Neural progenitor cell (in vitro differentiated cells): ENCODE results near the gene UGGT1. TPM values are rescaled to one million over a fixed set of nuclear protein-coding genes. Genes with fewer than 3 reads are reported as not detected.

Experiments
- DNase-seq: peaks from one replicate; pipeline ENCODE4 v3.0.0-alpha.2; 2016; ENCODE audit warnings: low spot score
- H2AFZ ChIP-seq: fragments of 200-600 bp; sonication (generic); replicated peaks from 2 replicates; pipeline ENCODE4 v1.6.1; 2016; ENCODE audit warnings: antibody characterized with exemption
- H3F3A ChIP-seq: fragments of 200-600 bp; sonication (generic); 2 replicates; pipeline ENCODE4 v1.6.1; 2016; ENCODE audit warnings: antibody characterized with exemption, low read depth
- H3K27ac ChIP-seq: fragments of 200-600 bp; sonication (generic); 2 replicates; pipeline ENCODE4 v1.5.1; 2016; ENCODE audit warnings: mild to moderate bottlenecking
- H3K27me3 ChIP-seq: fragments of 200-600 bp; sonication (generic); 2 replicates; pipeline ENCODE4 v1.6.1; 2016; ENCODE audit warnings: mild to moderate bottlenecking, moderate library complexity
- H3K36me3 ChIP-seq: fragments of 200-600 bp; sonication (generic); 2 replicates; pipeline ENCODE4 v1.5.1; 2016
- H3K4me1 ChIP-seq: fragments of 200-600 bp; sonication (generic); 2 replicates; pipeline ENCODE4 v1.6.1; 2016; ENCODE audit warnings: mixed run types
- H3K4me2 ChIP-seq: fragments of 200-600 bp; sonication (generic); 2 replicates; pipeline ENCODE4 v1.6.1; 2016
- H3K4me3 ChIP-seq: fragments of 200-600 bp; sonication (generic); 2 replicates; pipeline ENCODE4 v1.5.1; 2016
- H3K79me2 ChIP-seq: fragments of 200-600 bp; sonication (generic); 2 replicates; pipeline ENCODE4 v1.6.1; 2016; ENCODE audit warnings: low read depth
- H3K9ac ChIP-seq: fragments of 200-600 bp; sonication (generic); 2 replicates; pipeline ENCODE4 v1.6.1; 2016
- H3K9me3 ChIP-seq: fragments of 200-600 bp; sonication (generic); 2 replicates; pipeline ENCODE4 v1.5.1; 2016; ENCODE audit warnings: low read depth
- H4K20me1 ChIP-seq: fragments of 200-600 bp; sonication (generic); 2 replicates; pipeline ENCODE4 v1.6.1; 2016; ENCODE audit warnings: low read depth
- H3K27ac Mint-ChIP-seq: 3 replicates; pipeline ENCODE4 v1.8.0; 2021; ENCODE audit warnings: mixed read lengths
- H3K27me3 Mint-ChIP-seq: 2 replicates; pipeline ENCODE4 v1.8.0; 2022; ENCODE audit warnings: low read depth, mild to moderate bottlenecking, inconsistent platforms, moderate library complexity, mixed read lengths; ENCODE audit not compliant: insufficient read depth
- H3K36me3 Mint-ChIP-seq: 3 replicates; pipeline ENCODE4 v1.8.0; 2021; ENCODE audit warnings: mixed read lengths
- H3K4me1 Mint-ChIP-seq: 3 replicates; pipeline ENCODE4 v1.8.0; 2021; ENCODE audit warnings: mixed read lengths
- H3K4me3 Mint-ChIP-seq: 3 replicates; pipeline ENCODE4 v1.8.0; 2021; ENCODE audit warnings: mild to moderate bottlenecking, moderate library complexity, mixed read lengths
- H3K9me3 Mint-ChIP-seq: 3 replicates; pipeline ENCODE4 v1.8.0; 2020; ENCODE audit warnings: mixed read lengths
- CTCF ChIP-seq: fragments of 200-600 bp; sonication (generic); IDR thresholded peaks from 2 replicates; pipeline ENCODE4 v1.5.1; 2017; ENCODE audit warnings: antibody characterized with exemption, mild to moderate bottlenecking
- EZH2 ChIP-seq: fragments of 200-600 bp; sonication (generic); IDR thresholded peaks from 2 replicates; pipeline ENCODE4 v1.6.1; 2017; ENCODE audit warnings: antibody characterized with exemption, mild to moderate bottlenecking, moderate library complexity
- EZH2phosphoT487 ChIP-seq: fragments of 200-600 bp; sonication (generic); IDR thresholded peaks from 2 replicates; pipeline ENCODE4 v1.6.1; 2017; ENCODE audit warnings: antibody characterized with exemption
- total RNA-seq: library from RNA; depleted of rRNA; stranded (reverse); fragments of >200 nt; gene quantifications from 2 replicates; pipeline ENCODE4 v1.2.3, GENCODE V29; 2015; ENCODE audit warnings: low replicate concordance

Gene UGGT1
- total RNA-seq, 1 donor from 2014 or later, result 56.3 TPM

- no peak overlapping the region for H3K9ac ChIP-seq
- no peak overlapping the region for H2AFZ ChIP-seq
- H3K9me3 Mint-ChIP-seq, result no peaks in the 10 kb centered on the region
- peaks cover 10% of the 10 kb centered on the region for H3K36me3 ChIP-seq
- H3F3A ChIP-seq, result no peaks in the 10 kb centered on the region
- TF ChIP-seq EZH2 (no peak), CTCF (no peak), EZH2phosphoT487 (no peak)
- H3K4me3 Mint-ChIP-seq, result no peak overlapping the region
- DNase-seq, result no peak
- H3K27ac ChIP-seq, result no peak overlapping the region
- H3K4me1 Mint-ChIP-seq, result no peaks in the 10 kb centered on the region
- no peak overlapping the region for H3K4me3 ChIP-seq
- H3K36me3 Mint-ChIP-seq, result peaks cover 16% of the 10 kb centered on the region
- no peak overlapping the region for H3K27ac Mint-ChIP-seq
- no peaks in the 10 kb centered on the region for H3K27me3 ChIP-seq
- no peak overlapping the region for H3K4me2 ChIP-seq
- H3K27me3 Mint-ChIP-seq, result no peaks in the 10 kb centered on the region
- H3K9me3 ChIP-seq, result no peaks in the 10 kb centered on the region
- H3K4me1 ChIP-seq, result no peaks in the 10 kb centered on the region
- H4K20me1 ChIP-seq, result no peaks in the 10 kb centered on the region
- H3K79me2 ChIP-seq, result no peaks in the 10 kb centered on the region
These were observed 65.0 kb downstream of the UGGT1 start for GRCh38 chr2:128155970-128156369.

- no peak overlapping the region for H3K4me3 Mint-ChIP-seq
- H3K4me1 ChIP-seq, result no peaks in the 10 kb centered on the region
- H2AFZ ChIP-seq, result no peak overlapping the region
- peaks cover 12% of the 10 kb centered on the region for H3K36me3 Mint-ChIP-seq
- no peaks in the 10 kb centered on the region for H3K9me3 Mint-ChIP-seq
- TF ChIP-seq EZH2 (no peak), CTCF (no peak), EZH2phosphoT487 (no peak)
- no peak overlapping the region for H3K4me2 ChIP-seq
- no peaks in the 10 kb centered on the region for H3F3A ChIP-seq
- H4K20me1 ChIP-seq, result no peaks in the 10 kb centered on the region
- H3K27ac ChIP-seq, result no peak overlapping the region
- H3K36me3 ChIP-seq, result peaks cover 9% of the 10 kb centered on the region
- no peak for DNase-seq
- H3K27ac Mint-ChIP-seq, result no peak overlapping the region
- no peaks in the 10 kb centered on the region for H3K27me3 ChIP-seq
- no peaks in the 10 kb centered on the region for H3K9me3 ChIP-seq
- H3K4me3 ChIP-seq, result no peak overlapping the region
- no peaks in the 10 kb centered on the region for H3K4me1 Mint-ChIP-seq
- H3K79me2 ChIP-seq, result no peaks in the 10 kb centered on the region
- H3K27me3 Mint-ChIP-seq, result no peaks in the 10 kb centered on the region
- no peak overlapping the region for H3K9ac ChIP-seq
These were observed 65.8 kb downstream of the UGGT1 start for GRCh38 chr2:128156812-128157211.

DNA sequence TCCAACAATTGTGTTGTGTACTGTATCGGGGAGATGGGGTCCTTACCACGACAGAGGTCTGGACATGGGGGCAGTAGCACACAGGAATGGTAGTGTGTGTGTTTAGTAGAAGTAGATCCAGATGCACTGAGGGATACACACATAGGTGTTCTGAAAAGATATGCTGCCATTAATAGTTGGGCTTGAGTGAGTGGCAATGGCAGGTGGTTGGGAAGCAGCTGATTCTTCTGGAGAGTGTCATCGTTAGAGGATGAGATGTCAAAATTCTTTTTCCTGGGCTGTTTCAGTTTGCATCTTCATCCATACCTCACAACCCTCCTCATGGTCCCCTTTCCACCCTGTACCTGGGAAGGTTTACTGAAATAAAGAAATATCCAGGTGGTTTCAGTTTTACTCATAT, 66.6 kb downstream of the UGGT1 start:
- Histone ChIP-seq H3K9ac (no peak overlapping the region), H2AFZ (no peak overlapping the region), H4K20me1 (no peaks in the 10 kb centered on the region), H3K36me3 (peaks cover 7% of the 10 kb centered on the region), H3K4me2 (no peak overlapping the region), H3K27ac (no peak overlapping the region), H3K4me3 (no peak overlapping the region), H3K27me3 (no peaks in the 10 kb centered on the region), H3F3A (no peaks in the 10 kb centered on the region), H3K79me2 (no peaks in the 10 kb centered on the region), H3K9me3 (no peaks in the 10 kb centered on the region), H3K4me1 (no peaks in the 10 kb centered on the region)
- DNase-seq, result no peak
- no peak overlapping the region for H3K27ac Mint-ChIP-seq
- H3K27me3 Mint-ChIP-seq, result no peaks in the 10 kb centered on the region
- peaks cover 14% of the 10 kb centered on the region for H3K36me3 Mint-ChIP-seq
- H3K4me3 Mint-ChIP-seq, result no peak overlapping the region
- no peaks in the 10 kb centered on the region for H3K9me3 Mint-ChIP-seq
- H3K4me1 Mint-ChIP-seq, result no peaks in the 10 kb centered on the region
- TF ChIP-seq EZH2phosphoT487, result no peak
- no peak for TF ChIP-seq EZH2

GRCh38 chr2:128158176-128158575, 67.2 kb downstream of the UGGT1 start:
- no peak for TF ChIP-seq CTCF
- TF ChIP-seq EZH2, result no peak
- TF ChIP-seq EZH2phosphoT487, result no peak
- Mint-ChIP-seq H3K9me3 (no peaks in the 10 kb centered on the region), H3K36me3 (peaks cover 14% of the 10 kb centered on the region), H3K27me3 (no peaks in the 10 kb centered on the region), H3K4me3 (no peak overlapping the region), H3K4me1 (no peaks in the 10 kb centered on the region), H3K27ac (no peak overlapping the region)
- H3K9ac ChIP-seq, result no peak overlapping the region
- H3K79me2 ChIP-seq, result no peaks in the 10 kb centered on the region
- DNase-seq, result no peak
- no peaks in the 10 kb centered on the region for H4K20me1 ChIP-seq
- no peaks in the 10 kb centered on the region for H3K9me3 ChIP-seq
- H3K4me1 ChIP-seq, result no peaks in the 10 kb centered on the region
- no peaks in the 10 kb centered on the region for H3F3A ChIP-seq
- no peak overlapping the region for H3K4me2 ChIP-seq
- H2AFZ ChIP-seq, result no peak overlapping the region
- H3K27ac ChIP-seq, result no peak overlapping the region
- H3K36me3 ChIP-seq, result peaks cover 7% of the 10 kb centered on the region
- H3K4me3 ChIP-seq, result no peak overlapping the region
- H3K27me3 ChIP-seq, result no peaks in the 10 kb centered on the region
